GM06990 (cell line): ENCODE results near the gene C2orf76.

Experiments used
- DNase-seq: peaks from one replicate; pipeline ENCODE4 v3.0.0-alpha.2; 2011; ENCODE audit not compliant: insufficient read length; ENCODE audit errors: extremely low read depth
- H3K27me3 ChIP-seq: replicated peaks from 2 replicates; pipeline ENCODE4 v1.6.0; 2011; ENCODE audit warnings: low read length; ENCODE audit not compliant: control insufficient read depth, insufficient read depth
- H3K36me3 ChIP-seq: 2 replicates; pipeline ENCODE4 v1.5.1; 2011; ENCODE audit warnings: low read length; ENCODE audit not compliant: control insufficient read depth, insufficient read depth
- H3K4me3 ChIP-seq: replicated peaks from 2 replicates; pipeline ENCODE4 v1.5.1; 2011; ENCODE audit warnings: low read depth, mild to moderate bottlenecking, control low read depth, low read length
- CTCF ChIP-seq: IDR thresholded peaks from 2 replicates; pipeline ENCODE4 v1.5.1; 2011; ENCODE audit warnings: low read length, control low read depth, mild to moderate bottlenecking, inconsistent platforms; ENCODE audit not compliant: insufficient read depth, poor library complexity, severe bottlenecking

C2orf76 gene

GRCh38 chr2:119259296-119259860 is 107.3 kb downstream of the C2orf76 start:
- no peak for DNase-seq
- Histone ChIP-seq H3K4me3 (no peak overlapping the region), H3K27me3 (no peaks in the 10 kb centered on the region), H3K36me3 (peaks cover 3% of the 10 kb centered on the region; the same call in 1 of the 2 replicates)
- TF ChIP-seq CTCF = no peak

DNA sequence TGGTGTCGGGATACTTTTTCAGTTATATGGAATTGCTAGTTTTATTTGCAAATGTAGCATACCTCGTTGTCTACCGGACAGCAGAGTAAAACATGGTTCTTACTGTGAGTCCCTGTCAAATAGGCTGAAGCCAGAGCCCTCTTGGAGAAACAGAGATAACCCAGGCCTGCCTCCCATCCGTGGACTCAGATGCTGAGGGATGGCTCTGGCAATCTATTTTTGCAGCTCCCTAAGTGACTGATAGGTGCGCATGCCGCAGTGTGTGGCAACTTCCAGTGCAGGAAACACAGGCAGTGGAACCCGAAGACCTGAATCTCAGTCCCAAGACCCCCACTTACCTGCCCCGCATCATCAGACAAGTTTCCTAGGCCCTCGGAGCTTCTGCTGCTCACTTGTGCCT is 109.4 kb downstream of the C2orf76 start:
- H3K36me3 ChIP-seq = peaks cover 3% of the 10 kb centered on the region; the same call in 1 of the 2 replicates
- H3K27me3 ChIP-seq = no peaks in the 10 kb centered on the region
- TF ChIP-seq CTCF = no peak
- DNase-seq = no peak
- H3K4me3 ChIP-seq = no peak overlapping the region

GRCh38 chr2:119256582-119256921 is 110.1 kb downstream of the C2orf76 start:
- no peak for DNase-seq
- TF ChIP-seq CTCF = no peak
- Histone ChIP-seq H3K36me3 (peaks cover 3% of the 10 kb centered on the region; the same call in 1 of the 2 replicates), H3K4me3 (no peak overlapping the region), H3K27me3 (no peaks in the 10 kb centered on the region)

DNA sequence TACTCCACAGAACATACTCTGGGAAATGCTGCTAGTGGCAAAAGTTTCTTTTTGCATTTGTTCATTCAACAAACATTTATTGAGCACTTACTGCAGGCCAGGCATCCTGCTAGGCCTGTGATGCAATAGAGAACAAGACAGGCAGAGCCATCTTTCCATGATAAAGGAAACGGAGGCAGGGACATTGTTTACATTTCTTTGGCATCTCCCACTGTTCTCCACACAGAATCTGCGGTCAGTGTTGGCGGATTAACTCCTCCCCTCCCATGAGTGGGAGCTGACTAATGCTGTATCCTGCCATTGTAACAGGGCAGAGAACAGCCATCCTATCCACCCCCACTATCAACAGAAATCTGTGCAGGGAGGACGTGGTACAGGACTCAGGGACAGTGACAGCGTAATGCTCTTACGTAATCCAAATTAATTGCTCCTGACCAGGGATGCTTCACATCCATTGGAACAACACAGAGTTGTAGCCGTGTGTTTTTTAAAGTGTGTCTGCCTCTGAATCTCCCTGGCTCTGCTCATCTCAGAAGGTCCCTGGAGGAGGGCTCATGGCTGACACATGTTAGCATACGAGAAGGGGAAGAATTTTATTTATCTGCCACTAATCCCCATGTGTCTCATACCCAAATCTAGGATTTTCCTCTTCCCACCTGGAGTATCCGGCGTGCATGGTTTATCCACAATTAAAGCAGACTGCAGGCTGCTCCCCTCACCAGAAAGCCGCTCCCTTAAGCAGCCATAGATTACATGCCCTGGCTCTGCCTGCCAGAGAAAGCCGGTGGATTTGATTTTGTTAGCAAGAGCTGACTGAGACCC is 110.7 kb downstream of the C2orf76 start:
- no peak overlapping the region for H3K4me3 ChIP-seq
- H3K27me3 ChIP-seq = no peaks in the 10 kb centered on the region
- TF ChIP-seq CTCF = no peak
- peaks cover 3% of the 10 kb centered on the region for H3K36me3 ChIP-seq
- no peak for DNase-seq

DNA sequence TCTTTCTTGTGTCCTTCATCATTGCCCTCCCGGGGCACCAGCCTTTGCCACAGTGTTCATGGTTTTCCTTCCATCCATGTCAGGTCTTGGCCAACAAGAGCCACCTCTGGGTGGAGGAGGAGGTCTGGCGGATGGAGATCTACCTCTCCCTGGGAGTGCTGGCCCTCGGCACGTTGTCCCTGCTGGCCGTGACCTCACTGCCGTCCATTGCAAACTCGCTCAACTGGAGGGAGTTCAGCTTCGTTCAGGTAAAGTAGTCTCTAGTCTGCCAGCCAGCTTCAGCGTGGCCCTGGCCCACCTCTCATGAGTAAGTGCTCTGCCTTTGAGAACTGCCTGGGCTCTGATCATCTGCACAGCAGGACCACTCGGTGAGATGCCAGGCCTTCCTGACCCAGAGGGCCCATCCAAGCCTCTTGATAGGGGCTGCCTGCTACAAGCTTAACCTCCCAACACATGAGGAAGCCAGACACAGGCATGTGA is 112.0 kb downstream of the C2orf76 start:
- no peak for DNase-seq
- TF ChIP-seq CTCF = no peak
- H3K36me3 ChIP-seq = peaks cover 5% of the 10 kb centered on the region
- H3K4me3 ChIP-seq = no peak overlapping the region
- H3K27me3 ChIP-seq = no peaks in the 10 kb centered on the region
